ENCODE data around the gene MTRFR. TPM values are rescaled to one million over a fixed set of nuclear protein-coding genes. Genes with fewer than 3 reads are reported as not detected.

The MTRFR gene
- total and polyA plus RNA-seq, 4 donors, result 5.7 to 15.2 (median 11.1) TPM

DNA sequence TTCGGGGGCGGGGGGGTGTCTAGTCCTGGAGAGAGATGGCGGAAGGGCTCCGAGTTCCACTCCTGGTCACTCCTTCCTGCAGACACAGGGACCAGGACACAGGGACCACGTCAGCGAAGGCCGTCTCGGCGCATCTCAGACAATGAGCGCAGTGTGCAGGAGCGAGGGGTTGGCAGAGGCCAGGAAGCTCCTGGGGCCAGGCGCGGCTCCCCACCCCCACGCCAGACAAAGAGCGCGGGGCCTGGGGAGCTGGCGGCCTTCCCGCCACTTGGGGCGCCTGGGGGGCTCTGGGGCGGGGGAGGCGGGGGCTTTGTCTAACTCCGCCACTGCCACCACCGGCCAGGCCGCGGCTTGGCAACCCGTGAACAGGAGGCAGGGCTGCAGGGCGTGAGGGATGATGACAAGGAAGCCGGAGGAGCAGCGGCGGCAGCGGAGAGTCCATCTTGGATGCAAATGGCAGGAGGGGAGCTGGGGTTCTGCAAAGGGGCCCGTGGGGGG is 36.2 kb downstream of the MTRFR start:
- DNase-seq (ENCODE audit: low spot score), result peak; percentile 51
- Histone ChIP-seq H3K27me3 (ENCODE audit: control insufficient read depth in 4 of 4, insufficient read depth in 4 of 4, low read length in 3 of 4) (no peaks in the 10 kb centered on the region), H3K9me3 (ENCODE audit: control insufficient read depth in 4 of 4, low read length in 3 of 4) (no peaks in the 10 kb centered on the region), H3K36me3 (ENCODE audit: control insufficient read depth in 4 of 4, insufficient read depth in 3 of 4, low read depth in 1 of 4, low read length in 3 of 4) (peaks cover 0 to 5% (median 0%) of the 10 kb centered on the region in 4 donors), H3K4me3 (ENCODE audit: low read depth in 1 of 3, low read length in 3 of 3) (peak overlapping the region in 1 of 3 donors; percentile 96), H3K4me1 (ENCODE audit: control insufficient read depth in 4 of 4, insufficient read depth in 4 of 4, low read length in 3 of 4) (peaks cover 7 to 26% (median 12%) of the 10 kb centered on the region in 4 donors), H3K9ac (ENCODE audit: low read depth in 1 of 2, low read length in 2 of 2) (peak overlapping the region in 1 of 2 donors; percentile 45), H3K27ac (ENCODE audit: low read depth in 1 of 2, low read length in 2 of 2) (peak overlapping the region; percentile 47 to 48)
- no peak for TF ChIP-seq FOXA1 (IDR thresholded peaks at IDR 0.05)
- TF ChIP-seq, protein P1, sequence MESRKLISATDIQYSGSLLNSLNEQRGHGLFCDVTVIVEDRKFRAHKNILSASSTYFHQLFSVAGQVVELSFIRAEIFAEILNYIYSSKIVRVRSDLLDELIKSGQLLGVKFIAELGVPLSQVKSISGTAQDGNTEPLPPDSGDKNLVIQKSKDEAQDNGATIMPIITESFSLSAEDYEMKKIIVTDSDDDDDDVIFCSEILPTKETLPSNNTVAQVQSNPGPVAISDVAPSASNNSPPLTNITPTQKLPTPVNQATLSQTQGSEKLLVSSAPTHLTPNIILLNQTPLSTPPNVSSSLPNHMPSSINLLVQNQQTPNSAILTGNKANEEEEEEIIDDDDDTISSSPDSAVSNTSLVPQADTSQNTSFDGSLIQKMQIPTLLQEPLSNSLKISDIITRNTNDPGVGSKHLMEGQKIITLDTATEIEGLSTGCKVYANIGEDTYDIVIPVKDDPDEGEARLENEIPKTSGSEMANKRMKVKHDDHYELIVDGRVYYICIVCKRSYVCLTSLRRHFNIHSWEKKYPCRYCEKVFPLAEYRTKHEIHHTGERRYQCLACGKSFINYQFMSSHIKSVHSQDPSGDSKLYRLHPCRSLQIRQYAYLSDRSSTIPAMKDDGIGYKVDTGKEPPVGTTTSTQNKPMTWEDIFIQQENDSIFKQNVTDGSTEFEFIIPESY (IDR thresholded peaks at IDR 0.05), result no peak
- TF ChIP-seq FOXA2 (IDR thresholded peaks at IDR 0.05), result no peak
- TF ChIP-seq, protein P2, sequence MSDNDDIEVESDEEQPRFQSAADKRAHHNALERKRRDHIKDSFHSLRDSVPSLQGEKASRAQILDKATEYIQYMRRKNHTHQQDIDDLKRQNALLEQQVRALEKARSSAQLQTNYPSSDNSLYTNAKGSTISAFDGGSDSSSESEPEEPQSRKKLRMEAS (IDR thresholded peaks at IDR 0.05), result no peak
- TF ChIP-seq YY1 (IDR thresholded peaks at IDR 0.05), result no peak
- TF ChIP-seq, protein P3, sequence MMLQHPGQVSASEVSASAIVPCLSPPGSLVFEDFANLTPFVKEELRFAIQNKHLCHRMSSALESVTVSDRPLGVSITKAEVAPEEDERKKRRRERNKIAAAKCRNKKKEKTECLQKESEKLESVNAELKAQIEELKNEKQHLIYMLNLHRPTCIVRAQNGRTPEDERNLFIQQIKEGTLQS (IDR thresholded peaks at IDR 0.05), result no peak
- TF ChIP-seq, protein P4, sequence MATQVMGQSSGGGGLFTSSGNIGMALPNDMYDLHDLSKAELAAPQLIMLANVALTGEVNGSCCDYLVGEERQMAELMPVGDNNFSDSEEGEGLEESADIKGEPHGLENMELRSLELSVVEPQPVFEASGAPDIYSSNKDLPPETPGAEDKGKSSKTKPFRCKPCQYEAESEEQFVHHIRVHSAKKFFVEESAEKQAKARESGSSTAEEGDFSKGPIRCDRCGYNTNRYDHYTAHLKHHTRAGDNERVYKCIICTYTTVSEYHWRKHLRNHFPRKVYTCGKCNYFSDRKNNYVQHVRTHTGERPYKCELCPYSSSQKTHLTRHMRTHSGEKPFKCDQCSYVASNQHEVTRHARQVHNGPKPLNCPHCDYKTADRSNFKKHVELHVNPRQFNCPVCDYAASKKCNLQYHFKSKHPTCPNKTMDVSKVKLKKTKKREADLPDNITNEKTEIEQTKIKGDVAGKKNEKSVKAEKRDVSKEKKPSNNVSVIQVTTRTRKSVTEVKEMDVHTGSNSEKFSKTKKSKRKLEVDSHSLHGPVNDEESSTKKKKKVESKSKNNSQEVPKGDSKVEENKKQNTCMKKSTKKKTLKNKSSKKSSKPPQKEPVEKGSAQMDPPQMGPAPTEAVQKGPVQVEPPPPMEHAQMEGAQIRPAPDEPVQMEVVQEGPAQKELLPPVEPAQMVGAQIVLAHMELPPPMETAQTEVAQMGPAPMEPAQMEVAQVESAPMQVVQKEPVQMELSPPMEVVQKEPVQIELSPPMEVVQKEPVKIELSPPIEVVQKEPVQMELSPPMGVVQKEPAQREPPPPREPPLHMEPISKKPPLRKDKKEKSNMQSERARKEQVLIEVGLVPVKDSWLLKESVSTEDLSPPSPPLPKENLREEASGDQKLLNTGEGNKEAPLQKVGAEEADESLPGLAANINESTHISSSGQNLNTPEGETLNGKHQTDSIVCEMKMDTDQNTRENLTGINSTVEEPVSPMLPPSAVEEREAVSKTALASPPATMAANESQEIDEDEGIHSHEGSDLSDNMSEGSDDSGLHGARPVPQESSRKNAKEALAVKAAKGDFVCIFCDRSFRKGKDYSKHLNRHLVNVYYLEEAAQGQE (IDR thresholded peaks at IDR 0.05), result no peak
- no peak for TF ChIP-seq EGR1 (IDR thresholded peaks at IDR 0.05; ENCODE audit: low read depth in 2 of 2)
- no peak for TF ChIP-seq NR2F2 (IDR thresholded peaks at IDR 0.05)
- no peak for TF ChIP-seq HNF4A (conservative IDR thresholded peaks at IDR 0.05)
- WGBS, result 62% methylated on average over 32 of the region's 32 CpGs

DNA sequence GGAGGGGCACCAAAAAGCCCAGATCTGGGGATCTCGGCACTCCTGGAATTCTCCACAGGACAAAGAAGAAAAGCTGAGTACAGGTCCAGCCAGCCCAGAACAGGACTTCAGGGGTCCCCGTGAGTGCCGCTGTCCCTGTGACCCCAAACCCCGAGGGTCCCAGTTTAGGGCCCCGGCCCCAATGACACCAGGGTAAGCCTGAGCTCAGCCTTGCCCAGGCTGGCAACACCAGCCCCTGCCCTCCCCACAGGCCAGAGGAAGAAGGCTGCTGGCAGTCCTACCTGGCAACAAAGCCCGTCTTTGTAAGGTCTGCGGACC is 36.6 kb downstream of the MTRFR start:
- DNase-seq (ENCODE audit: low spot score), result no peak
- Histone ChIP-seq H3K4me3 (ENCODE audit: low read depth in 1 of 3, low read length in 3 of 3) (peak overlapping the region in 2 of 3 donors; percentile 63 to 96), H3K27me3 (ENCODE audit: control insufficient read depth in 4 of 4, insufficient read depth in 4 of 4, low read length in 3 of 4) (no peaks in the 10 kb centered on the region), H3K9me3 (ENCODE audit: control insufficient read depth in 4 of 4, low read length in 3 of 4) (no peaks in the 10 kb centered on the region), H3K27ac (ENCODE audit: low read depth in 1 of 2, low read length in 2 of 2) (peak overlapping the region; percentile 47 to 48), H3K36me3 (ENCODE audit: control insufficient read depth in 4 of 4, insufficient read depth in 3 of 4, low read depth in 1 of 4, low read length in 3 of 4) (peaks cover 0 to 3% (median 0%) of the 10 kb centered on the region in 4 donors), H3K4me1 (ENCODE audit: control insufficient read depth in 4 of 4, insufficient read depth in 4 of 4, low read length in 3 of 4) (peaks cover 7 to 26% (median 12%) of the 10 kb centered on the region in 4 donors), H3K9ac (ENCODE audit: low read depth in 1 of 2, low read length in 2 of 2) (peak overlapping the region in 1 of 2 donors; percentile 53)
- 19% methylated on average over 7 of the region's 7 CpGs for WGBS
- TF ChIP-seq GABPA (IDR thresholded peaks at IDR 0.05 in 1 of 2, conservative IDR thresholded peaks at IDR 0.05 in 1 of 2), result no peak
- TF ChIP-seq FOXA2 (IDR thresholded peaks at IDR 0.05), result no peak
- TF ChIP-seq, protein P1 (IDR thresholded peaks at IDR 0.05), result no peak
- TF ChIP-seq SP1 (IDR thresholded peaks at IDR 0.05), result no peak
- TF ChIP-seq NR2F2 (IDR thresholded peaks at IDR 0.05), result no peak
- no peak for TF ChIP-seq FOXA1 (IDR thresholded peaks at IDR 0.05)
- no peak for TF ChIP-seq YY1 (IDR thresholded peaks at IDR 0.05)
- no peak for TF ChIP-seq TAF1 (conservative IDR thresholded peaks at IDR 0.05)
- no peak for TF ChIP-seq JUND (IDR thresholded peaks at IDR 0.05)
- no peak for TF ChIP-seq EGR1 (IDR thresholded peaks at IDR 0.05; ENCODE audit: low read depth in 2 of 2)
- no peak for TF ChIP-seq RXRA (IDR thresholded peaks at IDR 0.05)
- TF ChIP-seq, protein P3 (IDR thresholded peaks at IDR 0.05), result no peak
- TF ChIP-seq, protein P5, sequence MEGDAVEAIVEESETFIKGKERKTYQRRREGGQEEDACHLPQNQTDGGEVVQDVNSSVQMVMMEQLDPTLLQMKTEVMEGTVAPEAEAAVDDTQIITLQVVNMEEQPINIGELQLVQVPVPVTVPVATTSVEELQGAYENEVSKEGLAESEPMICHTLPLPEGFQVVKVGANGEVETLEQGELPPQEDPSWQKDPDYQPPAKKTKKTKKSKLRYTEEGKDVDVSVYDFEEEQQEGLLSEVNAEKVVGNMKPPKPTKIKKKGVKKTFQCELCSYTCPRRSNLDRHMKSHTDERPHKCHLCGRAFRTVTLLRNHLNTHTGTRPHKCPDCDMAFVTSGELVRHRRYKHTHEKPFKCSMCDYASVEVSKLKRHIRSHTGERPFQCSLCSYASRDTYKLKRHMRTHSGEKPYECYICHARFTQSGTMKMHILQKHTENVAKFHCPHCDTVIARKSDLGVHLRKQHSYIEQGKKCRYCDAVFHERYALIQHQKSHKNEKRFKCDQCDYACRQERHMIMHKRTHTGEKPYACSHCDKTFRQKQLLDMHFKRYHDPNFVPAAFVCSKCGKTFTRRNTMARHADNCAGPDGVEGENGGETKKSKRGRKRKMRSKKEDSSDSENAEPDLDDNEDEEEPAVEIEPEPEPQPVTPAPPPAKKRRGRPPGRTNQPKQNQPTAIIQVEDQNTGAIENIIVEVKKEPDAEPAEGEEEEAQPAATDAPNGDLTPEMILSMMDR (IDR thresholded peaks at IDR 0.05; ENCODE audit: low read depth, low read length, missing input control), result no peak
- TF ChIP-seq HNF4A (conservative IDR thresholded peaks at IDR 0.05), result no peak
- TF ChIP-seq, protein P4 (IDR thresholded peaks at IDR 0.05), result no peak
- no peak for TF ChIP-seq HNF4G (IDR thresholded peaks at IDR 0.05)
